K562 (cell line): ENCODE data around the gene PRRT1. TPM values are rescaled to one million over a fixed set of nuclear protein-coding genes. Genes with fewer than 3 reads are reported as not detected.
A peak's percentile ranks its signal among the peaks of the same experiment; 100 is the strongest.

Experiments
- ARID3A ChIP-seq: IDR thresholded peaks from 2 replicates; pipeline ENCODE4 v1.6.1; 2012; ENCODE audit warnings: low read depth, low read length, improper control_type of control experiment, borderline replicate concordance
- CBFB ChIP-seq: sonication (generic); formaldehyde crosslinking; IDR thresholded peaks from 2 replicates; pipeline ENCODE4 v1.4.0; 2020; ENCODE audit warnings: mild to moderate bottlenecking, missing genetic modification reagents
- CCAR2 ChIP-seq: fragments of 200-400 bp; formaldehyde crosslinking; IDR thresholded peaks from 2 replicates; pipeline ENCODE4 v1.6.1; 2017; ENCODE audit warnings: mild to moderate bottlenecking, low read depth, low read length
- CEBPG ChIP-seq, 3 experiments: fragments of 200-800 bp in 1 of 3; sonication (Bioruptor generic) in 1 of 3; sonication (generic) in 1 of 3; formaldehyde crosslinking in 1 of 3; IDR thresholded peaks in 2 of 3; conservative IDR thresholded peaks in 1 of 3; 2 replicates each; pipeline versions ENCODE4 v1.6.1 to v1.8.0; 2016 to 2022; ENCODE audit warnings: missing compliant biosample characterization in 2 of 3, missing genetic modification characterization in 2 of 3, mild to moderate bottlenecking in 1 of 3, missing genetic modification reagents in 1 of 3
- ELK3 ChIP-seq: fragments of 450-650 bp; formaldehyde crosslinking; IDR thresholded peaks from 2 replicates; pipeline ENCODE4 v1.4.0; 2020; ENCODE audit warnings: mild to moderate bottlenecking
- GATA2 ChIP-seq: sonication (generic); formaldehyde crosslinking; IDR thresholded peaks from 2 replicates; pipeline ENCODE4 v1.4.0; 2020; ENCODE audit warnings: mild to moderate bottlenecking, missing genetic modification reagents
- HCFC1 ChIP-seq: IDR thresholded peaks from 2 replicates; pipeline ENCODE4 v1.6.1; 2012; ENCODE audit warnings: low read depth, low read length, improper control_type of control experiment
- HOXB6 ChIP-seq: fragments of 250-450 bp; sonication (Bioruptor Pico); IDR thresholded peaks from 2 replicates; pipeline ENCODE4 v1.5.1; 2022; ENCODE audit warnings: mild to moderate bottlenecking, borderline replicate concordance
- KDM1A ChIP-seq, 2 experiments: fragments of 450-650 bp; IDR thresholded peaks; 2 replicates each; pipeline ENCODE4 v1.6.1; 2016; ENCODE audit warnings: mild to moderate bottlenecking in 2 of 2
- MECOM ChIP-seq: fragments of 250-450 bp; sonication (Bioruptor Pico); IDR thresholded peaks from 2 replicates; pipeline ENCODE4 v1.8.0; 2022; ENCODE audit warnings: inconsistent platforms
- NCOA1 ChIP-seq: fragments of 450-650 bp; IDR thresholded peaks from 2 replicates; pipeline ENCODE4 v1.6.1; 2016; ENCODE audit warnings: low read depth
- NFIX ChIP-seq: fragments of 250-450 bp; sonication (Bioruptor Pico); IDR thresholded peaks from 2 replicates; pipeline ENCODE4 v1.4.0; 2020; ENCODE audit warnings: low read depth, mild to moderate bottlenecking, moderate library complexity
- PHTF2 ChIP-seq: fragments of 250-450 bp; sonication (Bioruptor Pico); IDR thresholded peaks from 2 replicates; pipeline ENCODE4 v1.5.0; 2021; ENCODE audit warnings: mild to moderate bottlenecking
- RCOR1 ChIP-seq, 2 experiments: IDR thresholded peaks; 2 replicates each; pipeline ENCODE4 v1.6.1; 2012; ENCODE audit warnings: low read depth in 2 of 2, low read length in 2 of 2, borderline replicate concordance in 1 of 2, improper control_type of control experiment in 1 of 2
- SETDB1 ChIP-seq: IDR thresholded peaks from one replicate; pipeline ENCODE4 v1.6.1; 2012; ENCODE audit warnings: low read length, control low read depth, inconsistent platforms
- SMAD4 ChIP-seq: fragments of 250-450 bp; sonication (Bioruptor Pico); conservative IDR thresholded peaks from 2 replicates; pipeline ENCODE4 v1.8.0; 2021; ENCODE audit warnings: inconsistent platforms, mild to moderate bottlenecking, moderate library complexity
- ZBTB43 ChIP-seq: sonication (generic); formaldehyde crosslinking; IDR thresholded peaks from 2 replicates; pipeline ENCODE4 v1.8.0; 2023; ENCODE audit warnings: mild to moderate bottlenecking, missing genetic modification reagents
- ZFP91 ChIP-seq: sonication (generic); formaldehyde crosslinking; IDR thresholded peaks from 2 replicates; pipeline ENCODE4 v1.8.0; 2022; ENCODE audit warnings: mild to moderate bottlenecking, missing genetic modification reagents
- ZFX ChIP-seq: sonication (generic); formaldehyde crosslinking; IDR thresholded peaks from 2 replicates; pipeline ENCODE4 v1.8.0; 2022; ENCODE audit warnings: mild to moderate bottlenecking, missing genetic modification reagents, moderate library complexity
- ZNF12 ChIP-seq: sonication (generic); formaldehyde crosslinking; IDR thresholded peaks from 2 replicates; pipeline ENCODE4 v1.4.0; 2020; ENCODE audit warnings: mild to moderate bottlenecking, missing genetic modification reagents
- ZNF124 ChIP-seq: sonication (generic); formaldehyde crosslinking; IDR thresholded peaks from 2 replicates; pipeline ENCODE4 v1.8.1; 2022; ENCODE audit warnings: missing genetic modification reagents
- ZNF143 ChIP-seq: sonication (generic); formaldehyde crosslinking; IDR thresholded peaks from 2 replicates; pipeline ENCODE4 v1.9.0; 2022; ENCODE audit warnings: mild to moderate bottlenecking, missing genetic modification reagents
- ZNF583 ChIP-seq: fragments of 250-450 bp; sonication (Bioruptor Pico); IDR thresholded peaks from 2 replicates; pipeline ENCODE4 v1.4.0; 2020
- ZNF766 ChIP-seq: fragments of 200-800 bp; sonication (Bioruptor generic); conservative IDR thresholded peaks from 2 replicates; pipeline ENCODE4 v1.6.1; 2016; ENCODE audit warnings: missing genetic modification characterization, missing compliant biosample characterization
- polyA plus RNA-seq, 8 experiments: library from polyadenylated mRNA; depleted of rRNA in 4 of 8; stranded (reverse) in 5 of 8; unstranded in 3 of 8; fragments of >200 nt; fragmentation: Nextera tagmentation in 2 of 8; fragmentation: Illumina TruSeq in 1 of 8; extraction: Ambion mirVana in 2 of 8; extraction: Trizol in 1 of 8; gene quantifications; 2 replicates each; pipeline versions ENCODE4 v1.2.1 to v1.2.3, GENCODE V29; 2011 to 2014; ENCODE audit warnings: inconsistent platforms in 1 of 8, missing spikeins in 1 of 8
- total RNA-seq, 7 experiments: library from RNA; depleted of rRNA in 6 of 7; stranded (reverse); fragments of >200 nt in 6 of 7; fragmentation: Illumina TruSeq in 2 of 7; extraction: Trizol in 2 of 7; gene quantifications; 2 replicates each; pipeline versions ENCODE4 v1.2.1 to v1.2.3, GENCODE V29; 2011 to 2021; ENCODE audit warnings: low replicate concordance in 1 of 7

Gene PRRT1
- total and polyA plus RNA-seq, 9 of the 15 experiments (the other 6 are each of a cell fraction or from before 2014, with no cell fraction given): 0.14 to 3.5 (median 0.41) TPM

- no peak for TF ChIP-seq ZFP91 (CRISPR knock-in tag)
- no peak for TF ChIP-seq SETDB1
- peak; percentile 92 for TF ChIP-seq MECOM
- no peak; the same call in 1 of the 2 replicates for TF ChIP-seq CBFB (CRISPR knock-in tag)
- no peak for TF ChIP-seq ZNF143 (CRISPR knock-in tag)
- no peak for TF ChIP-seq ZNF12 (CRISPR knock-in tag)
- 0 out of 2 replicates have a peak, but pooled peaks have one; percentile 18 for TF ChIP-seq ZFX
- peak; percentile 90 for TF ChIP-seq ZNF766 (CRISPR knock-in tag)
- TF ChIP-seq ZNF583: peak; percentile 79
- peak; percentile 98 for TF ChIP-seq GATA2
- TF ChIP-seq ZNF124 (CRISPR knock-in tag): no peak
- TF ChIP-seq ARID3A: 0 out of 2 replicates have a peak, but pooled peaks have one; percentile 60
- TF ChIP-seq RCOR1 (IDR thresholded peaks at IDR 0.05; ENCODE audit: borderline replicate concordance in 1 of 2, low read depth in 2 of 2, low read length in 2 of 2): peak; percentile 66 to 96; a peak in 3 of 4 replicates
- TF ChIP-seq HOXB6 (CRISPR knock-in tag): no peak
- no peak for TF ChIP-seq PHTF2 (CRISPR knock-in tag)
- peak; percentile 94 for TF ChIP-seq SMAD4 (CRISPR knock-in tag)
- TF ChIP-seq NFIX (CRISPR knock-in tag): no peak
- TF ChIP-seq CCAR2: no peak
- TF ChIP-seq ZBTB43 (CRISPR knock-in tag): no peak
- peak; percentile 96 to 98 for TF ChIP-seq KDM1A (IDR thresholded peaks at IDR 0.05)
- no peak for TF ChIP-seq HCFC1
- TF ChIP-seq CEBPG (CRISPR knock-in tag; IDR thresholded peaks at IDR 0.05): no peak
- no peak for TF ChIP-seq CEBPG (tag; conservative IDR thresholded peaks at IDR 0.05 in 1 of 2, IDR thresholded peaks at IDR 0.05 in 1 of 2)
- TF ChIP-seq NCOA1: peak; percentile 91; the same call in 1 of the 2 replicates
- no peak for TF ChIP-seq ELK3
These were observed 20.2 kb downstream of the PRRT1 start (continued) for GRCh38 chr6:32131439-32131948.
